Panc1 (cell line): ENCODE data around the gene DZIP3. TPM values are rescaled to one million over a fixed set of nuclear protein-coding genes. Genes with fewer than 3 reads are reported as not detected.

Experiments
- ATAC-seq: fragments of 200-7000 bp; cut with Tn5 transposase; 2 replicates; pipeline ENCODE4 v1.9.1; 2020; ENCODE audit warnings: mild to moderate bottlenecking, moderate library complexity
- BruUV-seq: library from RNA; stranded (reverse); fragments of 400-500 nt; replicated peaks from 2 replicates; lab custom pipeline; 2021; lab: Mats Ljungman, UMichigan
- CTCF ChIA-PET: fragments of 300-600 bp; sonication (Branson Sonifier 250); formaldehyde crosslinking; loops from one replicate; lab custom pipeline; 2022; ENCODE audit warnings: antibody characterized with exemption; lab: Charles Lee
- POLR2A ChIA-PET: fragments of 300-600 bp; sonication (Branson Sonifier 250); formaldehyde crosslinking; loops from one replicate; lab custom pipeline; 2022; ENCODE audit warnings: antibody characterized with exemption; lab: Charles Lee
- DNase-seq: peaks from one replicate; pipeline ENCODE4 v3.0.0-alpha.2; 2010; ENCODE audit warnings: low read depth, low spot score
- H3K27ac ChIP-seq: 2 replicates; pipeline ENCODE4 v1.5.1; 2011; ENCODE audit warnings: mild to moderate bottlenecking, low read length, inconsistent platforms
- H3K27me3 ChIP-seq: fragments of 200-500 bp; sonication (Bioruptor generic); 2 replicates; pipeline ENCODE4 v1.6.0; 2014; ENCODE audit warnings: low read length, inconsistent platforms; ENCODE audit not compliant: control insufficient read depth, insufficient read depth
- H3K36me3 ChIP-seq: fragments of 200-500 bp; sonication (Bioruptor generic); 2 replicates; pipeline ENCODE4 v1.5.1; 2014; ENCODE audit warnings: inconsistent platforms, mild to moderate bottlenecking, low read length, moderate library complexity; ENCODE audit not compliant: control insufficient read depth, insufficient read depth
- H3K4me1 ChIP-seq: 2 replicates; pipeline ENCODE4 v1.5.1; 2011; ENCODE audit warnings: inconsistent platforms, mild to moderate bottlenecking, low read length, moderate library complexity; ENCODE audit not compliant: control insufficient read depth, insufficient read depth
- H3K4me3 ChIP-seq, 2 experiments: 2 replicates each; pipeline ENCODE4 v1.5.1; 2011 to 2012; ENCODE audit warnings: low read depth in 2 of 2, low read length in 2 of 2, mild to moderate bottlenecking in 2 of 2, inconsistent platforms in 1 of 2, moderate library complexity in 1 of 2
- H3K9me3 ChIP-seq: fragments of 200-500 bp; sonication (Bioruptor generic); 2 replicates; pipeline ENCODE4 v1.5.1; 2014; ENCODE audit warnings: low read depth, mild to moderate bottlenecking, inconsistent platforms, low read length, moderate library complexity; ENCODE audit not compliant: control insufficient read depth, insufficient read depth
- POLR2AphosphoS5 ChIP-seq: IDR thresholded peaks from 2 replicates; pipeline ENCODE4 v1.6.1; 2012; ENCODE audit warnings: mild to moderate bottlenecking, low read depth, low read length, moderate library complexity
- SIN3A ChIP-seq: IDR thresholded peaks from 2 replicates; pipeline ENCODE4 v1.6.1; 2012; ENCODE audit warnings: low read depth, mild to moderate bottlenecking, low read length, moderate library complexity, borderline replicate concordance; ENCODE audit not compliant: insufficient read depth
- TCF7L2 ChIP-seq: IDR thresholded peaks from 2 replicates; pipeline ENCODE4 v1.6.1; 2011; ENCODE audit warnings: mild to moderate bottlenecking, low read depth, low read length, inconsistent platforms
- in situ Hi-C: cut with HindIII; loops from 2 replicates; pipeline ENCODE4 v1.10.0; 2016; ENCODE audit warnings: low sequenced_read_pairs, low pct_unique_long_range_greater_than_20kb
- intact Hi-C: fragments of 100-400 bp; cut with micrococcal nuclease; formaldehyde crosslinking; loops from one replicate; pipeline ENCODE4 v1.10.0; 2022; ENCODE audit not compliant: unreplicated experiment
- total RNA-seq: library from RNA; stranded (reverse); gene quantifications from one replicate; pipeline ENCODE4 v1.2.1, GENCODE V29; 2021; ENCODE audit not compliant: unreplicated experiment
- TF ChIP-seq, protein P1 (sequence below): fragments of 450-650 bp; IDR thresholded peaks from 2 replicates; pipeline ENCODE4 v1.5.1; 2017; ENCODE audit warnings: mild to moderate bottlenecking
- TF ChIP-seq, protein P2 (sequence below), 2 experiments: IDR thresholded peaks; 2 replicates each; pipeline ENCODE4 v1.6.1; 2011 to 2012; ENCODE audit warnings: low read depth in 2 of 2, control low read depth in 1 of 2, low read length in 1 of 2, mild to moderate bottlenecking in 1 of 2, moderate library complexity in 1 of 2; ENCODE audit not compliant: insufficient read depth in 1 of 2

Gene DZIP3
- total RNA-seq, 1 experiment from 2014 or later, result 30.9 TPM

DNA sequence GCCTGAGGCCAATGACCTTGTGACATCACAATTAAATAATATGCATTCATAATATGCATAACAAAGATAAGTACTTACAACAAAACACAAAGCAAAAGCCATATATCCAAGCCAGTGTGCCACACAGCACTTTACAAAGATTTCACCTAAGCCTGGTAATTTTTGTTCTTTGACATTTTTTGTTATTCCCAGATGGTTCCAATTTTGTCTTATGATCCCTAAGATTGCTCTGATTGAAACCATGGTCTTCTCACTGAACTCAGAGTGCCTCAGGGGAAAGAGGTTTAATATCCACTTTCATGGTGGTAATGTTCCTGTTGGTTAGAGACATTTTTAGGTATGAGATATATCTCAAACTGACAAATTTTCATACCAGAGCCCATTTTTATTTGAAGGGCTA lies 138.6 kb downstream of the DZIP3 start:
- no peaks in the 10 kb centered on the region for H3K4me1 ChIP-seq
- no TSS peak for BruUV-seq
- POLR2A ChIA-PET, result no interaction called here

DNA sequence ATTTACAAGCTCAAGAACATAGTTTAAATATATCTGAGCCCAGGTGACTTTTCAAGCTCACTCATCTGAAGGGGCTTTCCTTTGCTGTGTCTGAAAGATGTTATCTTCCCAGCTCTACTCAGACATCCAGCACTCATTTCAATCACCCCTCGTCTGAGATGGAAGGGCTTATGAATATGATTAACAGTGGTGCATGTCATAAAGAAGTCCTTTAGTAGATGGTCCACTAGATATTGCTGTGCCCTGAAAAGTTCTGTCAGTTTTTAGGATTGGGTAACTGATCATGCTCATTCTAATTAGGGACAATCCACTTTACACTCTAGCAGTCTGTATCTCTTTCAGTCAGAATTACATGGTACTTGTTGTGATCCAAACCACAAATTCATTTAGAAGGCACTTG lies 139.4 kb downstream of the DZIP3 start:
- Histone ChIP-seq H3K27me3 (peaks cover 2% of the 10 kb centered on the region), H3K9me3 (no peaks in the 10 kb centered on the region), H3K36me3 (no peaks in the 10 kb centered on the region), H3K4me1 (no peaks in the 10 kb centered on the region), H3K27ac (no peak overlapping the region), H3K4me3 (no peak overlapping the region)
- in situ Hi-C loops (no loop called here), intact Hi-C loops (no loop called here)
- BruUV-seq, result no TSS peak
- CTCF ChIA-PET, result no interaction called here
- DNase-seq, result no peak
- TF ChIP-seq, protein P1, sequence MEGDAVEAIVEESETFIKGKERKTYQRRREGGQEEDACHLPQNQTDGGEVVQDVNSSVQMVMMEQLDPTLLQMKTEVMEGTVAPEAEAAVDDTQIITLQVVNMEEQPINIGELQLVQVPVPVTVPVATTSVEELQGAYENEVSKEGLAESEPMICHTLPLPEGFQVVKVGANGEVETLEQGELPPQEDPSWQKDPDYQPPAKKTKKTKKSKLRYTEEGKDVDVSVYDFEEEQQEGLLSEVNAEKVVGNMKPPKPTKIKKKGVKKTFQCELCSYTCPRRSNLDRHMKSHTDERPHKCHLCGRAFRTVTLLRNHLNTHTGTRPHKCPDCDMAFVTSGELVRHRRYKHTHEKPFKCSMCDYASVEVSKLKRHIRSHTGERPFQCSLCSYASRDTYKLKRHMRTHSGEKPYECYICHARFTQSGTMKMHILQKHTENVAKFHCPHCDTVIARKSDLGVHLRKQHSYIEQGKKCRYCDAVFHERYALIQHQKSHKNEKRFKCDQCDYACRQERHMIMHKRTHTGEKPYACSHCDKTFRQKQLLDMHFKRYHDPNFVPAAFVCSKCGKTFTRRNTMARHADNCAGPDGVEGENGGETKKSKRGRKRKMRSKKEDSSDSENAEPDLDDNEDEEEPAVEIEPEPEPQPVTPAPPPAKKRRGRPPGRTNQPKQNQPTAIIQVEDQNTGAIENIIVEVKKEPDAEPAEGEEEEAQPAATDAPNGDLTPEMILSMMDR, result no peak
- TF ChIP-seq, protein P2, sequence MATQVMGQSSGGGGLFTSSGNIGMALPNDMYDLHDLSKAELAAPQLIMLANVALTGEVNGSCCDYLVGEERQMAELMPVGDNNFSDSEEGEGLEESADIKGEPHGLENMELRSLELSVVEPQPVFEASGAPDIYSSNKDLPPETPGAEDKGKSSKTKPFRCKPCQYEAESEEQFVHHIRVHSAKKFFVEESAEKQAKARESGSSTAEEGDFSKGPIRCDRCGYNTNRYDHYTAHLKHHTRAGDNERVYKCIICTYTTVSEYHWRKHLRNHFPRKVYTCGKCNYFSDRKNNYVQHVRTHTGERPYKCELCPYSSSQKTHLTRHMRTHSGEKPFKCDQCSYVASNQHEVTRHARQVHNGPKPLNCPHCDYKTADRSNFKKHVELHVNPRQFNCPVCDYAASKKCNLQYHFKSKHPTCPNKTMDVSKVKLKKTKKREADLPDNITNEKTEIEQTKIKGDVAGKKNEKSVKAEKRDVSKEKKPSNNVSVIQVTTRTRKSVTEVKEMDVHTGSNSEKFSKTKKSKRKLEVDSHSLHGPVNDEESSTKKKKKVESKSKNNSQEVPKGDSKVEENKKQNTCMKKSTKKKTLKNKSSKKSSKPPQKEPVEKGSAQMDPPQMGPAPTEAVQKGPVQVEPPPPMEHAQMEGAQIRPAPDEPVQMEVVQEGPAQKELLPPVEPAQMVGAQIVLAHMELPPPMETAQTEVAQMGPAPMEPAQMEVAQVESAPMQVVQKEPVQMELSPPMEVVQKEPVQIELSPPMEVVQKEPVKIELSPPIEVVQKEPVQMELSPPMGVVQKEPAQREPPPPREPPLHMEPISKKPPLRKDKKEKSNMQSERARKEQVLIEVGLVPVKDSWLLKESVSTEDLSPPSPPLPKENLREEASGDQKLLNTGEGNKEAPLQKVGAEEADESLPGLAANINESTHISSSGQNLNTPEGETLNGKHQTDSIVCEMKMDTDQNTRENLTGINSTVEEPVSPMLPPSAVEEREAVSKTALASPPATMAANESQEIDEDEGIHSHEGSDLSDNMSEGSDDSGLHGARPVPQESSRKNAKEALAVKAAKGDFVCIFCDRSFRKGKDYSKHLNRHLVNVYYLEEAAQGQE (IDR thresholded peaks at IDR 0.05; ENCODE audit: insufficient read depth in 1 of 2, low read depth in 2 of 2, low read length in 1 of 2), result no peak
- POLR2A ChIA-PET, result no interaction called here
- ATAC-seq, result no peak

More for the DNA sequence above, 138.6 kb downstream of the DZIP3 start:
- no peaks in the 10 kb centered on the region for H3K36me3 ChIP-seq
- no peak for DNase-seq
- H3K4me3 ChIP-seq, result no peak overlapping the region
- intact Hi-C loops (no loop called here), in situ Hi-C loops (no loop called here)
- no peaks in the 10 kb centered on the region for H3K9me3 ChIP-seq
- ATAC-seq, result no peak
- peaks cover 2% of the 10 kb centered on the region for H3K27me3 ChIP-seq
- H3K27ac ChIP-seq, result no peak overlapping the region
- TF ChIP-seq SIN3A (no peak), POLR2AphosphoS5 (no peak), TCF7L2 (no peak)
- TF ChIP-seq, protein P2 (IDR thresholded peaks at IDR 0.05; ENCODE audit: insufficient read depth in 1 of 2, low read depth in 2 of 2, low read length in 1 of 2), result no peak
- TF ChIP-seq, protein P1, result no peak
- CTCF ChIA-PET, result interaction anchor here (0.6 kb wide), 1 partner anchor 152 kb away, joined by 6 read pairs; no protein-coding TSS in a partner anchor
